Prostate gland (tissue), 2 donors: ENCODE results near the gene CUX1. TPM values are rescaled to one million over a fixed set of nuclear protein-coding genes. Genes with fewer than 3 reads are reported as not detected.

Experiments used
- DNase-seq: peaks from one replicate; pipeline ENCODE4 v3.0.0-alpha.2; 2019; ENCODE audit warnings: low spot score
- H3K27ac ChIP-seq, 2 donors: fragments of 200-600 bp; sonication (generic); 2 replicates each; pipeline ENCODE4 v1.5.1; 2017 to 2019
- H3K27me3 ChIP-seq: fragments of 200-600 bp; sonication (generic); replicated peaks from 2 replicates; pipeline ENCODE4 v1.5.1; 2019; ENCODE audit not compliant: insufficient read depth
- H3K36me3 ChIP-seq, 2 donors: fragments of 200-600 bp; sonication (generic); 1 replicate in 1 of 2; 2 replicates in 1 of 2; pipeline versions ENCODE4 v1.5.1 to v1.8.1; 2017 to 2019
- H3K4me1 ChIP-seq: fragments of 200-600 bp; sonication (generic); replicated peaks from 2 replicates; pipeline ENCODE4 v1.5.1; 2019
- H3K4me3 ChIP-seq, 2 donors: fragments of 200-600 bp; sonication (generic); 2 replicates each; pipeline ENCODE4 v1.5.1; 2017 to 2019
- H3K9me3 ChIP-seq: fragments of 200-600 bp; sonication (generic); 2 replicates; pipeline ENCODE4 v1.5.1; 2017
- CTCF ChIP-seq, 4 experiments: fragments of 200-600 bp in 2 of 4; fragments of 450-650 bp in 2 of 4; sonication (generic) in 2 of 4; IDR thresholded peaks; 1 replicate in 3 of 4; 2 replicates in 1 of 4; pipeline ENCODE4 v1.5.1; 2016 to 2019; ENCODE audit warnings: antibody characterized with exemption in 4 of 4, mild to moderate bottlenecking in 2 of 4, moderate library complexity in 2 of 4
- POLR2A ChIP-seq: fragments of 450-650 bp; IDR thresholded peaks from one replicate; pipeline ENCODE4 v1.6.1; 2016; ENCODE audit warnings: antibody characterized with exemption, mild to moderate bottlenecking
- POLR2AphosphoS5 ChIP-seq: sonication (generic); formaldehyde crosslinking; IDR thresholded peaks from one replicate; pipeline ENCODE4 v1.6.1; 2017; ENCODE audit warnings: antibody characterized with exemption
- WGBS: methylation state at CpG from one replicate; pipeline ENCODE4 v1.1.5; 2018; 5-methylcytosine and 5-hydroxymethylcytosine counted together
- intact Hi-C: fragments of 100-400 bp; cut with DNase I; formaldehyde crosslinking; loops from one replicate; pipeline ENCODE4 v1.14.2; 2022
- total RNA-seq, 2 donors: library from RNA; depleted of rRNA; stranded (reverse); fragments of >200 nt; gene quantifications; one replicate each; pipeline ENCODE4 v1.1.0, GENCODE V29; 2016

Gene CUX1
- total RNA-seq, 2 donors from 2014 or later, result 96.3 to 99.2 TPM

GRCh38 chr7:101890749-101891523 is 73.5 kb downstream of the CUX1 start:
- DNase-seq, result no peak
- TF ChIP-seq POLR2A, result no peak
- H3K4me3 ChIP-seq, result no peak overlapping the region
- H3K9me3 ChIP-seq, result no peaks in the 10 kb centered on the region
- WGBS, result 83% methylated on average over 7 of the region's 7 CpGs
- intact Hi-C loops, result loop anchor here (10.0 kb wide), 1 partner anchor 76 kb away; the partner anchor contains the start of gene CUX1
- H3K27me3 ChIP-seq, result no peaks in the 10 kb centered on the region
- H3K4me1 ChIP-seq, result no peaks in the 10 kb centered on the region
- no peak overlapping the region for H3K27ac ChIP-seq
- no peaks in the 10 kb centered on the region for H3K36me3 ChIP-seq

GRCh38 chr7:101891936-101892640 is 74.7 kb downstream of the CUX1 start:
- Histone ChIP-seq H3K27ac (no peak overlapping the region), H3K36me3 (no peaks in the 10 kb centered on the region), H3K27me3 (no peaks in the 10 kb centered on the region), H3K4me1 (no peaks in the 10 kb centered on the region), H3K9me3 (no peaks in the 10 kb centered on the region), H3K4me3 (no peak overlapping the region)
- TF ChIP-seq POLR2A (no peak), CTCF (IDR thresholded peaks at IDR 0.05) (no peak), POLR2AphosphoS5 (no peak)
- intact Hi-C loops, result loop anchor here (10.0 kb wide), 1 partner anchor 77 kb away; the partner anchor contains the start of gene CUX1
- no peak for DNase-seq
- WGBS, result 60% methylated on average over 11 of the region's 11 CpGs

- H3K36me3 ChIP-seq, result no peaks in the 10 kb centered on the region
- no peak overlapping the region for H3K27ac ChIP-seq
- DNase-seq, result no peak
- intact Hi-C loops, result loop anchor here (10.0 kb wide), 1 partner anchor 79 kb away; the partner anchor contains the start of gene CUX1
- no peak overlapping the region for H3K4me3 ChIP-seq
- TF ChIP-seq CTCF (IDR thresholded peaks at IDR 0.05) (no peak), POLR2A (no peak), POLR2AphosphoS5 (no peak)
- H3K9me3 ChIP-seq, result no peaks in the 10 kb centered on the region
- 73% methylated on average over 13 of the region's 13 CpGs for WGBS
- H3K27me3 ChIP-seq, result no peaks in the 10 kb centered on the region
- H3K4me1 ChIP-seq, result peaks cover 2% of the 10 kb centered on the region
Measured at GRCh38 chr7:101893341-101894082, 76.1 kb downstream of the CUX1 start.

GRCh38 chr7:101896316-101896715 is 78.9 kb downstream of the CUX1 start:
- Histone ChIP-seq H3K4me3 (no peak overlapping the region), H3K36me3 (no peaks in the 10 kb centered on the region), H3K9me3 (no peaks in the 10 kb centered on the region), H3K27ac (no peak overlapping the region), H3K4me1 (peaks cover 14% of the 10 kb centered on the region), H3K27me3 (no peaks in the 10 kb centered on the region)
- TF ChIP-seq CTCF (IDR thresholded peaks at IDR 0.05), result no peak
- TF ChIP-seq POLR2A, result no peak
- no peak for TF ChIP-seq POLR2AphosphoS5
- WGBS, result 77% methylated on average over 9 of the region's 9 CpGs
- intact Hi-C loops, result loop anchor here (10.0 kb wide), 1 partner anchor 82 kb away; the partner anchor contains the start of gene CUX1
- no peak for DNase-seq

- H3K36me3 ChIP-seq, result no peaks in the 10 kb centered on the region
- peaks cover 19% of the 10 kb centered on the region for H3K4me1 ChIP-seq
- peak overlapping the region in 1 of 2 donors; percentile 82 for H3K27ac ChIP-seq
- DNase-seq, result no peak
- 78% methylated on average over 7 of the region's 7 CpGs for WGBS
- H3K9me3 ChIP-seq, result no peaks in the 10 kb centered on the region
- no peak overlapping the region for H3K4me3 ChIP-seq
- no peak for TF ChIP-seq POLR2A
- TF ChIP-seq CTCF (IDR thresholded peaks at IDR 0.05), result no peak
- TF ChIP-seq POLR2AphosphoS5, result no peak
- no peaks in the 10 kb centered on the region for H3K27me3 ChIP-seq
- intact Hi-C loops, result loop anchor here (10.0 kb wide), 1 partner anchor 82 kb away; the partner anchor contains the start of gene CUX1
Measured at GRCh38 chr7:101896941-101897340, 79.5 kb downstream of the CUX1 start.
